H54 (cell line): ENCODE measurements around the gene CD109.

Source experiments
- DNase-seq: peaks from one replicate; pipeline ENCODE4 v3.0.0; 2011; ENCODE audit warnings: low spot score, mixed read lengths; ENCODE audit not compliant: insufficient read length
- FAIRE-seq: peaks from 3 replicates; lab custom pipeline; 2011; peaks lifted over from hg19 to GRCh38; lab: Jason Lieb, UNC
- POLR2A ChIP-seq: IDR thresholded peaks from 2 replicates; pipeline ENCODE4 v1.6.1; 2011; ENCODE audit warnings: low read depth, mild to moderate bottlenecking, low read length

The CD109 gene

GRCh38 chr6:73766040-73766439, 70.0 kb downstream of the CD109 start:
- FAIRE-seq (no peak), DNase-seq (no peak)
- TF ChIP-seq POLR2A, result no peak

DNA sequence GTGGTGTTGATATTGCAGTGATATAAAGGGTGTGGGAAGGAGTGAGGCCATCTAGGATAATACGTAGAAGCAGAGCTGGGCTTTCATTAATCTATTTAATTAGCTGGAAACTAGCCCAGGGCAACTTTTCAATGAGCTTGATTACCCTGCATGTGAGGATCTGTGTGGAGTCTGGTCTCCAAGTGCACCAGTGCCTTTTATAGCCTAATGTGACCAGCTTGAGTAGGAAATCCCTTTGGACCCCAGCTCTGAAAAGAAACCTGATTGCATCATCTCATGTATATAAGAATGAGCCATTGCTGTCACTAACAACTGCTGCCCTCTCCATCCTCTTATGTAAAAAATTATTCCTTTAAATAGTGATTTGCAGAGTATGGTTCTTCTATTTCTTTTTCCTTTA, 72.6 kb downstream of the CD109 start:
- FAIRE-seq (no peak), DNase-seq (no peak)
- no peak for TF ChIP-seq POLR2A

DNA sequence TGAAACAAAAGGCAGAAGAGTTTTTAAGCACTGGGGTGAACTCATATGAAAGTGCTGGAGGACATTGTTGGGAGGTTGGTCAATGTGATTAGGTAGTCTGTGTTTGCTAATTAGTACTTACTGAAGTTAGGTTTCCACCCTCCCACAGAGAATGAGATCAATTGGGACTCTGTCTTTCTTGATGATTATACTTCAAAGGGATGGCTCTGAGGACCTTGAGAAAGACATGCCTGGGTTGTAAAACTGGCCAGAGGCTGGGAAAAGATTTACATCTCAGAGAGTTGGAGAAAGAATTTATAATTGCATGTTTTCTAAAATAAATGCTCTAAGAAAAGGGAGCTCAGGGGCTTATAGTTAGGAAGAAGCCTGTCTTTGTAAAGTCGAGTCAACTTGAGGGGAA, 74.0 kb downstream of the CD109 start:
- DNase-seq (no peak), FAIRE-seq (no peak)
- no peak for TF ChIP-seq POLR2A

DNA sequence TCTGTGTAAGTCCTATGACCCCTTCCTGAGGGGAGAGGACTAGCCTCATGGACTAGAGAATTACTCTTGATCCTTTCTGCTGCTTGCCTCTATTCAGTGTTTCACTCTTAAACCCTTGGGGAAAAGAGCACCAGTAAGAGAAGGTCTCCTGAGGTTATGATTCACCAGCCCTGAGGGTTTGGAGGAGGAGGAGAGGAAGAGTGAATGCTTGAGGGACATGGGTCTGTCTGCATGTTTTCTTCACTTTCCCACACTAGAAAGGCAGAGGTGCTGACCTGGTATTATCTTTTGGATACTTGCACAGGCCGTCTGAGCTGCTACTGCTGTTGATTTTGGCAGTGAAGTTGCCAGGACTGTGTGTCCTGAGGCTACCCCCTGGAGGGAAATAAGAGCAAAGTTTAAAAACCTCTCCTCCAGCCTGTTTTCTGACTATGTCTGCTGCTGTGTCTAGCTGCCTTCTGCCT, 78.3 kb downstream of the CD109 start:
- TF ChIP-seq POLR2A, result no peak
- FAIRE-seq (peak; percentile 100), DNase-seq (peak; percentile 40)

- DNase-seq (no peak), FAIRE-seq (no peak)
- no peak for TF ChIP-seq POLR2A
These were observed 83.9 kb downstream of the CD109 start for GRCh38 chr6:73779943-73780342.

GRCh38 chr6:73782911-73783310, 86.9 kb downstream of the CD109 start:
- FAIRE-seq (no peak), DNase-seq (no peak)
- TF ChIP-seq POLR2A, result no peak

GRCh38 chr6:73784726-73785505, 88.9 kb downstream of the CD109 start:
- no peak for DNase-seq
- TF ChIP-seq POLR2A, result no peak
- no peak for FAIRE-seq

DNA sequence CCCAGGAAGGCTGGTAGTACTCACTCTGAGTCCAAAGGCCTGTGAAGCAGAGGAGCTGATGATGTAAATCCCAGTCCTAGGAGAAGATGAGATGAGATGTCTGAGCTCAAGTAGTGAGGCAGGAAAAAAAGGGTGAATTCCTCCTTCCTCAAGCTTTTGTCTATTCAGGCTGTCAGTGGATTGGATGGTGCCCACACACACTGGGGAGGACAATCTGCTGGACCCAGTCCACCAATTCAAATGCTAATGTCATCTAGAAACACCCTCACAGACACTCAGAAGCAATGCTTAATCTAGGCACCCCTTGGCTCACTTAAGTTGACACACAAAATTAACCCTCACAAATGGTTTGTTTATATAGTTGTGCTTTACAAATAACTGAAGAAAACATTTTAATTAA, 94.6 kb downstream of the CD109 start:
- no peak for DNase-seq
- FAIRE-seq, result no peak

DNA sequence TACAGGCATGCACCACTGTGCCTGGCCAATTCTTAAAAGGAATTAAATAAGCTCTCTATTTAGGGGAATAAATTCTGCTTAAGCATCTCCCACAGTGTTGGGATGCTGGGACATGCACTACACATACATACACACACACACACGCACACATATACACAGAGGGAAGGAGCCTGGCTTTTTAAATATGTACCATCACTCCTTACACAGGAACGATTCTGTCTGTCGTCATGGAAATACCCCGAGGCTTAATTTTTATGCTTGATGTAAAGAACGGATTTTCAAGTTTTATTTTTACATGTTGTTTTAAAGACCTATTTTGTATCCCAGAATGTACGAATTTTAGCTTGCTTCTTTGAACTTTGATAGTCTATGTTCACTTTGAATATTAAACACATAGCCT, 95.3 kb downstream of the CD109 start:
- no peak for TF ChIP-seq POLR2A
- FAIRE-seq (no peak), DNase-seq (no peak)

More for the DNA sequence above, 94.6 kb downstream of the CD109 start:
- TF ChIP-seq POLR2A, result no peak

- DNase-seq, result no peak
- no peak for TF ChIP-seq POLR2A
- no peak for FAIRE-seq
These were observed 96.7 kb downstream of the CD109 start for GRCh38 chr6:73792738-73793137.

DNA sequence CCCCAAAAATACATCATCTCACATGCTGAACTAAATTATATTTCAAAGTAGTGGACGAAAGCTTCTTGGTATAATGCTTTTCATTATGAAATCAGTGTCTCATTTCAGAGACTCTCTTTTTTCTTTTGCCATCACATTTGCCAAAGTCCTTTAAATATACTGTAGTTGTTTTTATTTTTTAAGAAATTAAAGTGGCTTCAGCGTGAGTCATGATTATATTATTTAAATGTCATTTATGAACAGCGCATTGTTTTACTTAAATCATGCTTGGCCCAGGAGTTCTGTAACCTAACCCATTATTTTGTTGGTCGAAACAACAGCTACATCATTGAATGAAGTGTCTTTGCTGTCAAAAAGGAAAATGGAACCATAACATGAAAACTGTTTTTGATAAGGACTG, 100.9 kb downstream of the CD109 start:
- DNase-seq (no peak), FAIRE-seq (no peak)
- no peak for TF ChIP-seq POLR2A

DNA sequence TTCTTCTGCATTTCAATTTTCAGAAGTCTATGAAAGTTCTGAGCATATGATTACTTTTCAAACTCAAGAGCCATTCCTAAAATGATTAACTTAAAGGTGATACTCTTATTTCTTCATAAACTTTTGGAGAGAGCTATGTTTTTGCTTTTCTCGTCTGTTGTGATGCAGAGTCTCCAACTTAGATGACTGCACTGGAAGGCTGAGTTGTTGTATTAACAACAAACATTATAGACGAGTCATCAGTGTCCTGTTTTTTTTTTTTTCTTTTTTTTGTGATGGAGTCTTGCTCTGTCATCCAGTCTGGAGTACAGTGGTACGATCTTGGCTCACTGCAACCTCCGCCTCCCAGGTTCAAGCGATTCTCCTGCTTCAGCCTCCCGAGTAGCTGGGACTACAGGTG, 101.9 kb downstream of the CD109 start:
- DNase-seq, result no peak
- no peak for FAIRE-seq
- no peak for TF ChIP-seq POLR2A

DNA sequence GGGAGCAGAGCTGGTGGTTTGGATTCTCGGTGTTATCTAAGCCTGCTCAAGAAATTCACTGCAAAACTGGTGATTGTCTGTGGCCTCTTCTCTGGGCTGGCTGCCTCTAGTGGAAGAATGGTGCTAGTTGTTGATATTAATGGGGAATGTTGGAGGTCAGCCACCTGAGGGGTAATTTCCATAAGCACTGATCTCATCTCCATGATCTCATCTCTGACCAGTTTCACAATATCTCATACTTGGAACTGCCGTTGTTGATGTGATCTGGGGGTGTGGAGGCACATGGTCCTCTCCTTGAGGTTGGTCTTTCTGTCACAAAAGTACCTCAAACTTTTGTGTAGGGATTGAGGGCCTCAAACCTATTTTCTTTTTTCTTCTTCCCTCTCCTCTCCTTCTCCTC, 102.6 kb downstream of the CD109 start:
- TF ChIP-seq POLR2A, result no peak
- FAIRE-seq (peak; percentile 99), DNase-seq (peak; percentile 11)

GRCh38 chr6:73800997-73801396, 105.0 kb downstream of the CD109 start:
- no peak for TF ChIP-seq POLR2A
- FAIRE-seq (no peak), DNase-seq (no peak)

GRCh38 chr6:73801652-73802268, 105.8 kb downstream of the CD109 start:
- no peak for TF ChIP-seq POLR2A
- FAIRE-seq, result no peak
- DNase-seq, result no peak
